ENCODE results near the gene TRIM47.

DNA sequence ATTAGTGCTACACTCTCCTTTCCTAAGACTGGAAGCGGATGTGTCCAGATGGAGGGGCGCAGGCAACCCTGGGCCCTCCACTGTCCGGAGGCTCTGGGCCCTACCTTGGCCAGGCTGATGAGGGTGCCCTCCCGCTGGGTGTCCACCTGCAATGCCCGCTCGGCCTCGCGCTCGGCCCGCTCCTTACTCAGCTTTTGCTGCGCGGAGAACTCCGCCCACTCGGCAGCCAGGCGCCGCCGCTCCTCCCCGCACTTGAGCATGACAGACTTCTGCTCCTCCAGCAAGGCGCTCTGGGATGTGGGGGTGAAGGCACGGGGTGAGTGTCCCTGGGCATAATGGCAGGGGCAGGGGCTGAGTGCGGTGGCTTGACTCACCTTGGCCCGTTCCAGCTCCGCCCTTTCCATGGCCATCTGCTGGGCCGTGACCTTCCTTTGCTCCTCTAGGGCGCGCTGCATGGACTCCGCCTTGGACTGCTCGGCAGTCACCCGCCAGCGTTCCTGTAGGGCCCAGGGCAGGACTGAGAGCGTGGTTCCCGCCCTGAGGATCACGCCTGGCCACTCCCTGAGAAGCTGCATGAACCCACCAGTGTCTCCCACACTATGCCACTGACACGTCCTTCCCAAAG, 36.4 kb upstream of the TRIM47 start:
- TF ChIP-seq, protein P1, sequence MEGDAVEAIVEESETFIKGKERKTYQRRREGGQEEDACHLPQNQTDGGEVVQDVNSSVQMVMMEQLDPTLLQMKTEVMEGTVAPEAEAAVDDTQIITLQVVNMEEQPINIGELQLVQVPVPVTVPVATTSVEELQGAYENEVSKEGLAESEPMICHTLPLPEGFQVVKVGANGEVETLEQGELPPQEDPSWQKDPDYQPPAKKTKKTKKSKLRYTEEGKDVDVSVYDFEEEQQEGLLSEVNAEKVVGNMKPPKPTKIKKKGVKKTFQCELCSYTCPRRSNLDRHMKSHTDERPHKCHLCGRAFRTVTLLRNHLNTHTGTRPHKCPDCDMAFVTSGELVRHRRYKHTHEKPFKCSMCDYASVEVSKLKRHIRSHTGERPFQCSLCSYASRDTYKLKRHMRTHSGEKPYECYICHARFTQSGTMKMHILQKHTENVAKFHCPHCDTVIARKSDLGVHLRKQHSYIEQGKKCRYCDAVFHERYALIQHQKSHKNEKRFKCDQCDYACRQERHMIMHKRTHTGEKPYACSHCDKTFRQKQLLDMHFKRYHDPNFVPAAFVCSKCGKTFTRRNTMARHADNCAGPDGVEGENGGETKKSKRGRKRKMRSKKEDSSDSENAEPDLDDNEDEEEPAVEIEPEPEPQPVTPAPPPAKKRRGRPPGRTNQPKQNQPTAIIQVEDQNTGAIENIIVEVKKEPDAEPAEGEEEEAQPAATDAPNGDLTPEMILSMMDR (conservative IDR thresholded peaks at IDR 0.05; ENCODE audit: low read length): no peak
- TF ChIP-seq EZH2phosphoT487 (IDR thresholded peaks at IDR 0.05; ENCODE audit: borderline replicate concordance, low read depth, low read length): no peak
